NT2/D1 (cell line): ENCODE results near the gene MISFA.

Experiments
- DNase-seq: peaks from one replicate; pipeline ENCODE4 v3.0.0-alpha.2; 2011; ENCODE audit warnings: low read depth, low spot score
- H3K27me3 ChIP-seq: 2 replicates; pipeline ENCODE4 v1.6.0; 2011; ENCODE audit warnings: mild to moderate bottlenecking; ENCODE audit not compliant: insufficient read length, insufficient read depth
- H3K36me3 ChIP-seq: 2 replicates; pipeline ENCODE4 v1.6.1; 2011; ENCODE audit warnings: mild to moderate bottlenecking, low read length, mixed read lengths; ENCODE audit not compliant: insufficient read depth, insufficient read length
- H3K4me1 ChIP-seq: 2 replicates; pipeline ENCODE4 v1.5.1; 2011; ENCODE audit not compliant: insufficient read depth, insufficient read length
- H3K4me3 ChIP-seq: 2 replicates; pipeline ENCODE4 v1.5.1; 2011; ENCODE audit warnings: low read depth; ENCODE audit not compliant: insufficient read length
- H3K9ac ChIP-seq: 2 replicates; pipeline ENCODE4 v1.6.0; 2011; ENCODE audit warnings: low read depth; ENCODE audit not compliant: insufficient read length
- H3K9me3 ChIP-seq: 2 replicates; pipeline ENCODE4 v1.5.1; 2011; ENCODE audit warnings: mild to moderate bottlenecking, low read length; ENCODE audit not compliant: insufficient read depth
- SUZ12 ChIP-seq: IDR thresholded peaks from 2 replicates; pipeline ENCODE4 v1.6.1; 2011; ENCODE audit not compliant: insufficient read length, insufficient read depth; ENCODE audit errors: extremely low read depth
- YY1 ChIP-seq: IDR thresholded peaks from 2 replicates; pipeline ENCODE4 v1.6.1; 2011; ENCODE audit not compliant: insufficient read length, insufficient read depth
- ZNF274 ChIP-seq: IDR thresholded peaks from 2 replicates; pipeline ENCODE4 v1.6.1; 2011; ENCODE audit warnings: mild to moderate bottlenecking, low read depth, low read length

Gene MISFA

DNA sequence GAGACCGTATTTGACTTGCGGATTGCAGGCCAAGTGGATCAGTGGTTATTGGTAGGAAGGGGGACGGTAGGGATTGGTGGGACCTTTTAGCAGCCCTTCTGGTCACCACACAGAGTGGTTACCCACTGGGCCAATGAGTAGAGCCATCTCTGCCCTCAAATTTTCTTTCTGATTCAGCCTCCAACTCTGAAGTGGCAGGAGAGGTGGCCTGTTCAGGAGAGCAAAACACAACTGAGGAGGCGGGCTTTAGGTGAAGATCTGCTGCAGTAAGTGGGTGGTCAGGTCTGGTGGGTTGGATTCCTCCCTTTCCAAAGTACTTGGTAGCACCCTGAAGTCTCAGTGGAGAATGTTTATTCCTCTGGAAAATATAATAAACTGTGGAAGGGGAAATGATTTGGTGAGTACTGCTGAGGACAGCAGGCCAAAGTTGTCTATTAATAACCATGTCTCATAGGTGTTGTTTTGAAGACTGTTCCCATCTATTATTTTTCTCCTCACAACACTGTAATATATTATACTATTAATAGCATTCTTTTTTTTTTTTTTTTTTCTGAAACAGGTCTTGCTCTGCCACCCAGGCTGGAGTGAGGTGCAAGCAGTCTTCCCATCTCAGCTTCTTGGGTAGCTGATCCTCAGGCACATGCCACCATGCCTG lies 1.5 kb downstream of the MISFA start:
- Histone ChIP-seq H3K4me1 (no peaks in the 10 kb centered on the region), H3K9me3 (no peaks in the 10 kb centered on the region), H3K36me3 (peaks cover 16% of the 10 kb centered on the region), H3K4me3 (no peak overlapping the region), H3K27me3 (no peaks in the 10 kb centered on the region), H3K9ac (no peak overlapping the region)
- no peak for DNase-seq
- TF ChIP-seq YY1 (no peak), ZNF274 (no peak), SUZ12 (no peak)

DNA sequence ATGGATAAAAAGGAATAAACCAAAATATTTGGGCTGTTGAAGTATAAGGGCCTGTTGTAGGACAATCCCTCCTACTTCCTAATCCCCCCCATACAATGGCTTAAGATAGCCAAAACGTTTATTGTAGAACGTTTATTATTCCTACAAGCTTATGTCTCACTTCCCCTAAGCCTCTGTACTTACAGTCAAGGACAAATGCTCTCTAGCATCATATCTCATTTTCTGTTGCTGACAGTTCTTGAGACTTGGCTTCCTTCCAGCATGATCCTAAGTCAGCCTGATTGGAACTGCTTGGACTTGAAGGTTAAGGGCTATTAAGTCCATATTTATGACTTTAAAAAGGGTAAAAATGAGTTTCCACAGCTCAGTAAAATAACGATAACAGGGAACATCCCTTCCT lies 8.8 kb downstream of the MISFA start:
- H3K9me3 ChIP-seq, result no peaks in the 10 kb centered on the region
- H3K4me3 ChIP-seq, result no peak overlapping the region
- no peak overlapping the region for H3K9ac ChIP-seq
- TF ChIP-seq SUZ12, result no peak
- TF ChIP-seq ZNF274, result no peak
- TF ChIP-seq YY1, result no peak
- DNase-seq, result no peak
- H3K4me1 ChIP-seq, result no peaks in the 10 kb centered on the region
- no peaks in the 10 kb centered on the region for H3K27me3 ChIP-seq
- H3K36me3 ChIP-seq, result peaks cover 55% of the 10 kb centered on the region

DNA sequence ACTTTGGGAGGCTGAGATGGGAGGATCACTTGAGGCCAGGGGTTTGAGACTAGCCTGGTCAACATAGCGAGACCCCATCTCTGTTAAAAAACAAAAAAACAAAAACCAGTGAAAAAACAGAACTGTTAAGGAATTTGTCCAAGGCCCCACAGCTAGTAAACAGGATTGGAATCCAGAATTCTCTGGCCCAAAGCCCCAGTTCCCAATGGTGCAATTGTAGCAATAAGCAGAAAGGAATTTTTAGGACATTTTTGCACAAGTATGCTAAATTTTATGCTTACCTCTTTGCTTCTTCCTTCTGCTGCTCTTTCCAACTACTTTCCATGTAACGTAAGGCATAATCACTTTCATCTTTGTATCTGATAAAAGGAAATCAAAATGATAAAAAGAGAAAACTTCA lies 11.6 kb downstream of the MISFA start:
- H3K4me3 ChIP-seq, result no peak overlapping the region
- H3K9me3 ChIP-seq, result no peaks in the 10 kb centered on the region
- DNase-seq, result no peak
- H3K4me1 ChIP-seq, result no peaks in the 10 kb centered on the region
- TF ChIP-seq YY1 (no peak), SUZ12 (no peak), ZNF274 (no peak)
- peaks cover 71% of the 10 kb centered on the region for H3K36me3 ChIP-seq
- no peak overlapping the region for H3K9ac ChIP-seq
- no peaks in the 10 kb centered on the region for H3K27me3 ChIP-seq

- Histone ChIP-seq H3K4me3 (no peak overlapping the region), H3K9me3 (no peaks in the 10 kb centered on the region), H3K4me1 (no peaks in the 10 kb centered on the region), H3K27me3 (no peaks in the 10 kb centered on the region), H3K36me3 (peaks cover 66% of the 10 kb centered on the region), H3K9ac (no peak overlapping the region)
- TF ChIP-seq SUZ12 (no peak), ZNF274 (no peak), YY1 (no peak)
- no peak for DNase-seq
Observed at GRCh38 chr11:18612394-18612793, 12.8 kb downstream of the MISFA start.

DNA sequence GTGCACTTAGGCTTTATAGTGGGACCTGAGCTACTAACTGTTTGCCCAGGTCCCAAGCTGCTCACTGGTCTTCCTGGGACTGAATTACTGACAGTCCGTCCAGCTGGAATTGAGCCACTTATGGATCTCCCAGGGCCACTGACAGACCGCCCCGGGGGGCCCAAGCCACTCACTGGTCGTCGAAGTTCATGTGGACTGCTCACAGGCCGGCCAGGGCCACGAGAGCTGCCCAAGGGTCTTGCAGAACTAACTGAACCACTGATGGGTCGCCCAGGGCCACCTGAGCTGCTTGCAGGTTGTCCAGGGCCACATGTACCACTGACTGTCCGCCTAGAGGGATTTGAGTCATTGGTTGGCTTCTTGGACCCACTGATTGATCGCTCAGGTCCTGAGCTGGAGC lies 15.1 kb downstream of the MISFA start:
- no peaks in the 10 kb centered on the region for H3K4me1 ChIP-seq
- H3K27me3 ChIP-seq, result no peaks in the 10 kb centered on the region
- H3K9me3 ChIP-seq, result no peaks in the 10 kb centered on the region
- no peak overlapping the region for H3K4me3 ChIP-seq
- DNase-seq, result no peak
- peaks cover 52% of the 10 kb centered on the region for H3K36me3 ChIP-seq
- TF ChIP-seq SUZ12, result no peak
- TF ChIP-seq ZNF274, result no peak
- no peak for TF ChIP-seq YY1
- no peak overlapping the region for H3K9ac ChIP-seq

- TF ChIP-seq ZNF274 (no peak), SUZ12 (no peak), YY1 (no peak)
- Histone ChIP-seq H3K9me3 (no peaks in the 10 kb centered on the region), H3K27me3 (no peaks in the 10 kb centered on the region), H3K36me3 (peaks cover 44% of the 10 kb centered on the region), H3K9ac (no peak overlapping the region), H3K4me1 (no peaks in the 10 kb centered on the region), H3K4me3 (no peak overlapping the region)
- DNase-seq, result no peak
Observed at GRCh38 chr11:18615628-18616392, 16.2 kb downstream of the MISFA start.

GRCh38 chr11:18617688-18618341 lies 18.2 kb downstream of the MISFA start:
- no peak for TF ChIP-seq SUZ12
- no peak for TF ChIP-seq YY1
- Histone ChIP-seq H3K9ac (no peak overlapping the region), H3K4me3 (no peak overlapping the region), H3K4me1 (no peaks in the 10 kb centered on the region), H3K27me3 (no peaks in the 10 kb centered on the region), H3K36me3 (peaks cover 27% of the 10 kb centered on the region), H3K9me3 (no peaks in the 10 kb centered on the region)
- DNase-seq, result no peak
